ENCODE results near the gene RSF1.

The RSF1 gene

DNA sequence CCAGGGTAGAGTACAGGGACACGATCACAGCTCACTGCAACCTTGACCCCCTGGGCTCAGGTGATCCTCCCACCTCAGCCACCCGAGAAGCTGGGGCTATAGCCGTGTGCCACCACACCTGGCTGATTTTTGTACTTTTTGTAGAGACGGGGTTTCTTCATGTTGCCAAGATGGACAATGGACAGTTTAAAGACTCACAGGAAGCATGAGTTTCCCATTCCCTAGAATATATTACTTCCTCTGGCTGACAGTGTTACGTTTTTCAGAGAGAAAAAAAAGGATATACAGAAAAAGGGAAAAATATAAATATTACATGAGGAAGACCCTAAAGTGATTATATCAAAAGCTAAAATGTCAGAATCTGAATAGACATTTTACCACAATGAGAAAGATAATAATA is 72.3 kb downstream of the RSF1 start:
- no peak for DNase-seq (ENCODE audit: low read depth)

DNA sequence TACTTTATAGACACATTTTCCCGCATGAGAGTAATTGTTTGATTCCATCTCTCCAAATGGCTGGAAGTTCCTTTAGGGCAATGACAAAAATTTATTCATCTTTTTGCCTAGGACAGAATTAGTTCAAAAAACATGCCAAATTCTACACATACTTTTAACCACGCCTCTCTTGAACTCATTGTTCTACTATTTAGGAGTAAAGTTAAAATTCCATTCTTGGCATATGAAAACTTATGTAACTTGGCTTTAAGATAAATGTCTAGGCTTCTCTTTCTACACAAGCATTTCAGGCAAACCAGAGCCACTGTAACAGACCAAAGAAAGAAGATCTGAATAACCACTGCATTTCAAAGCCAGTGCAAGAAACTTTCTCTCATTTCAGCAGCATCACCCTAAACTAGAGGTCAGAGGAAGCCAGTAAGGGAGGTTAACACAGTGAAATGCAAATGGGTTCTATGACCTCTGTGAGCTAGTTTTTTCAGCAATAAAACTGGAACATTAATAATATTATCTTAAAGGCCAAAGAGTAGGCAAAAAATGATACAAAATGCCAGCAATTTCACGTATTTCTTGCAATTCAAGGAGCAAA is 73.0 kb downstream of the RSF1 start:
- DNase-seq (ENCODE audit: low read depth): no peak

DNA sequence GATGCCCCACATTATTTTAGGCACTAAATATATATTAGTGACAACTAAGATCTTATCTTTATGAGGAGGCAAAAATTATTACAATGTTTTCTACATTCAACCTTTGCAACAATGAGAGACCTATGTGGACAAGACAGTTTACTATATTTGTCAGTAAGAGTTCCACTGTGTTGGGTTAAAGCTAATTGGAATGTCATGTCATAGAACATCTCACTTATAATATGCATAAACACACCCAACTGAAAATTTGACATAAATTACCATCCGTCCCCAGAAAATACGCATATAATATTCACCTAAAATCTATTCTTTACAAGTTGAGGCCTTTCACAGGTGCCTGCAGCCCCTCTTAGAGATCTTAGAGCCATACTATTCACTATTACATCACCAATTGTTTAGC is 84.0 kb downstream of the RSF1 start:
- DNase-seq (ENCODE audit: low read depth): no peak

DNA sequence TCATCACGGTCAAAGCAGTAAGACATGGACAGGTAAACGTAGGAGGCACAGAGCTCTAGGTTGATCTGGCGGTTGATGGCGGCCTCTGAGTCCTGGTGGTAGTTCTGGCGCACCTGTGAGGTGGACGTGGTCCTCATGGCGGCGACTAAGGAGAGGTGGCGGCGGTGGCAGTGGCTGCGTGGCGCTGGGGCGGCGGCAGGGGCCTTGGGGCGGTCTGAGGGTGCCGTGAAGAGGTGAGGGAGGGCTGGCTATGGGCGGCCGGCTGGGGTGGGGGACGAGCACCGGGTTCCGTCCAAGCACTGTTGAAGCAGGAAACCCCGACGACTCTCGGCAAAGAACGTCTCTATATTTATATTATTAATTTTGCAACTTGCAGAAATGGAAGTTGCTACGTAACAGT is 85.6 kb downstream of the RSF1 start:
- DNase-seq (ENCODE audit: low read depth): no peak

DNA sequence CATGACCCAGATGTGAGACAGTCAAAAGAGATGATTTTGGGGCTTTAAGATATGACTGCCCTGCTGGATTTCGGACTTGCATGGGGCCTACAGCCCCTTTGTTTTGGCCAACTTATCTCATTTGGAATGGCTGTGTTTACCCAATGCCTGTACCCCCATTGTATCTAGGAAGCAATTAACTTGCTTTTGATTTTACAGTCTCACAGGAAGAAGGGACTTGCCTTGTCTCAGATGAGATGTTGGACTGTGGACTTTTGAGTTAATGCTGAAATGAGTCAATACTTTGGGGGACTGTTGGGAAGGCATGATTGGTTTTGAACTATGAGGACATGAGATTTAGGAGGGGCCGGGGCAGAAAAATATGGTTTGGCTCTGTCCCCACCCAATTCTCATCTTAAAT is 88.4 kb downstream of the RSF1 start:
- no peak for DNase-seq (ENCODE audit: low read depth)

DNA sequence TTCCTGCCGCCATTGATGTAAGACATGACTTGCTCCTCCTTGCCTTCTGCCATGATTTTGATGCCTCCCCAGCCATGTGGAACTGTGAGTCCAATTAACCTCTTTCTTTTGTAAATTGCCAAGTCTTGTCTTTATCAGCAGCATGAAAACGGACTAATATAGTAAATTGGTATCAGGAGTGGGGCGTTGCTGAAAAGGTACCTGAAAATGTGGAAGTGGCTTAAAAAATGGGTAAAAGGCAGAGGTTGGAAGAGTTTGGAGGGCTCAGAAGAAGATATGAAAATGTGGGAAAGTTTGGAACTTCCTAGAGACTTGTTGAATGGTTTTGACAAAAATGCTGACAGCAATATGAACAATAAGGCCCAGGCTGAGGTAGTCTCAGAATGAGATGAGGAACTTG is 89.7 kb downstream of the RSF1 start:
- DNase-seq (ENCODE audit: low read depth): no peak

DNA sequence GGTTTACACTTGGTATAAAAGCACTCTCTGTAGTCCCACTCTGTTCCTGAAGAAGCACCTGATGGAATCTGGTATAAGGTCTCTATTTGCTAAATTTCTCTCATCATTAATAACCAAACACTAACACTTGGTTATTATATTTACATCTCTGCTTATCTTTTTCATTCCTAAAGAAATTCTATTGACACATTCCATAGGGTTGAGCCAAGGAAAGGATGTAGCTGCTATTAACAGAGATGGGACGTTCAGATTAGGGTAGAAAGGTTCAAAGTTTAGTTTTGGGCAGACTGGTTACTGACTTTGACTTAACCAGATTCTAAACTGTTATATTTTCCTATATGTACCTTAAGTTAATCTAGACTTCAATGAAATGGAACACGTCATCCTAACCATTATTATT is 91.5 kb downstream of the RSF1 start:
- DNase-seq (ENCODE audit: low read depth): no peak

DNA sequence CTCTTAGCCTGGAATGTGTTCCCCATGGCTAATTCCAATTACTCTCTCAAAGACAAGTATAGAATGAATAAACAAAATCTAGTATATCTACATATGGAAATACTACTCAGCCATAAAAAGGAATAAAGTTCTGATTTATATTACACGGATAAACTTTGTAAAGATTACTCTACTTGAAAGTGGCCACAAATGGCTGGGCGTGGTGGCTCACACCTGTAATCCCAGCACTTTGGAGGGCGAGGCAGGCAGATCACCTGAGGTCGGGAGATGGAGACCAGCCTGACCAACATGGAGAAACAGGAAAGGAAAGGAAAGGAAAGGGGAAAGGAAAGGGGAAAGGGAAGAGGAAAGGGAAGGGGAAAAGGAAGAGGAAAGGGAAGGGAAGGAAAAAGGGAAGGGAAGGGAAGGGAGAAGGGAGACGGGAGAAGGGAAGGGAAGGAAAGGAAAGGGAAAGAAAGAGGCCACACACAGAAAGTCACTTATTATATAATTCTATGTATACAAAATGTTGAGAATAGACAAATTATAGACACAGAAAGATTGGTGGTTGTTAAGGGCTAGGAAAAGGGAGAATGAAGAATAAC is 92.2 kb downstream of the RSF1 start:
- DNase-seq (ENCODE audit: low read depth): no peak

DNA sequence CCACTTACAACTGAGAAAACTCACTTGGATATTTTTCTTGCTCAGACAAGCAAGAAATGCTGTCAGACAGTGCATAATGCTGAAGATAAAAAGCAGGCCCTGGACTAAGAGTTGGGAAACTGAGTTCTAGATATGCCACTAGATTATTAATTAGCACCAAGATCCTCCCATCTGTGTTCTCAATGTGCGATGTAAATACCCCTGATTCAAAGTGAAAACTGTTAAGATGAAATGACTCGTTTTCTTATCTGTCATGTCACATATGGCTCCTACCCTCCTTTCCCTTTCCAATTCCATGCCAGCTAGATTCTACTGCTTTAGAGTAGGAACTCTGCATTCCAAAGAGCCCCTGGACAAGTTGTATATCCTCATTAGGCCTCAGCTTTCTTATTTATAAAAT is 94.0 kb downstream of the RSF1 start:
- no peak for DNase-seq (ENCODE audit: low read depth)

DNA sequence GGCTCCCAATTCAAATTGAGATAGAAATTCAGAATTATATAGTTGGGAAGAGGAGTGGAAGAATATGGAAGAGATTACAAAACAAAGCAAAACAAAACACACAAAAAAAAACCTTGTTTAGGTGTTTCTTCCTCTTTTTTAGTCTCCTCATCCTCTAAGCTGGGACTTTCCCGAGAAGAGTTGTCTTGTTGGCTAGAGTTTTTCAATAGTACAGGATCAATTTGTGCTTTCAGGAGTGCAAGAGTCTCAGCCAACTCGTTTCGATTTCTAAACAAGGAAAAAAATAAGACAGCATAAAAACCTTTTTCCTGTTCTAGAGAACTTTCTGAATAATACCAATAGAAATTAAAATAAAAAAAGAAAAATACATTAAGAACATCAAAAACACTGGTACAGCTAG is 95.1 kb downstream of the RSF1 start:
- no peak for DNase-seq (ENCODE audit: low read depth)

DNA sequence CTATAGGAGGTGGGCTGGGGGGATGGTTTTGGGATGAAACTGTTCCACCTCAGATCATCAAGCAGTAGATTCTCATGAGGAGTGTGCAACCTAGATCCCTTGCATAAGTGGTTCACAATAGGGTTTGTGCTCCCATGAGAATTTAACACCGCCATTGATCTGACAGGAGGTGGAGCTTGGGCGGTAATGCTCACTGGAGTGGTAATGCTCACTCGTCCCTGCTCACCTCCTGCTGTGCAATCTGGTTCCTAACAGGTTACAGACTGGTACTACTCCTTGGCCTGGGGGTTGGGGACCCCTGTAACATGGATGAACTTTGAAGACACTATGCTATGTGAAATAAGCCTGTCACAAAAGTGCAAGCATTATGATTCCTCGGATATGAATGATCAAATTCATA is 95.9 kb downstream of the RSF1 start:
- no peak for DNase-seq (ENCODE audit: low read depth)

DNA sequence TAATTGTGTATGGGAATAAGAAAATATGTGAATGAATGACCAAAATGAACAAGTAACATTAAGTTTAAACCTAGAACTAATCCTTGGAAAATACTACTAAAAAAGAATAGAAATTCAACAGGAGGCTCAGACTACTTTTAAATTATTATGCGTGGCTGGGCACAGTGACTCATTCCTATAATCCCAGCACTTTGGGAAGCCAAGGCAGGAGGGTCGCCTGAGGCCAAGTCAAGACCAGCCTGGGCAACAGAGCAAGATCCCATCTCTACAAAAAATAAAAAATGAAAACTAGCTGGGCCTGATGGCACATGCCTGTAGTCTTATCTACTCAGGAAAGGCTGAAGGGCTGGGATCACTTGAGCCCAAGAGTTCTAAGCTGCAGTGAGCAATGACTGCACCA is 97.5 kb downstream of the RSF1 start:
- DNase-seq (ENCODE audit: low read depth): no peak

DNA sequence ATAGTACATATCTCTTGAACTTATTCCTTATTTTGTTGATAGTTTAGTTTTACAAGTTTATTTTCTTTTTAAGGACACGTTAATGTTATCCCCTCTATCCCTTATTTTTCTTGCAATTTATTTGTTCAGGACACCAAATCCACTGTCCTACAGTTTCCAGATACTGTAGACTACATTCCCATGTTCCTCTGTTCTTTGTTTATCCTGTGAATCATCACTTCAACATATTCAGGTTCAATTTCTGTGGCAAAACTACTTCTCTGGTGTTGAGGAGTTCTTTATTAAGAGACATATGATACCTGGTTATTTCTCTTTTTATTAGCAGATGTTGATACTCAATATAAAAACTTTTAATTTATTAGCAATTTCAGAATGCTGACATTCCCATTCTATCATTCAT is 110.2 kb downstream of the RSF1 start:
- peak; percentile 28 for DNase-seq (ENCODE audit: low read depth)

DNA sequence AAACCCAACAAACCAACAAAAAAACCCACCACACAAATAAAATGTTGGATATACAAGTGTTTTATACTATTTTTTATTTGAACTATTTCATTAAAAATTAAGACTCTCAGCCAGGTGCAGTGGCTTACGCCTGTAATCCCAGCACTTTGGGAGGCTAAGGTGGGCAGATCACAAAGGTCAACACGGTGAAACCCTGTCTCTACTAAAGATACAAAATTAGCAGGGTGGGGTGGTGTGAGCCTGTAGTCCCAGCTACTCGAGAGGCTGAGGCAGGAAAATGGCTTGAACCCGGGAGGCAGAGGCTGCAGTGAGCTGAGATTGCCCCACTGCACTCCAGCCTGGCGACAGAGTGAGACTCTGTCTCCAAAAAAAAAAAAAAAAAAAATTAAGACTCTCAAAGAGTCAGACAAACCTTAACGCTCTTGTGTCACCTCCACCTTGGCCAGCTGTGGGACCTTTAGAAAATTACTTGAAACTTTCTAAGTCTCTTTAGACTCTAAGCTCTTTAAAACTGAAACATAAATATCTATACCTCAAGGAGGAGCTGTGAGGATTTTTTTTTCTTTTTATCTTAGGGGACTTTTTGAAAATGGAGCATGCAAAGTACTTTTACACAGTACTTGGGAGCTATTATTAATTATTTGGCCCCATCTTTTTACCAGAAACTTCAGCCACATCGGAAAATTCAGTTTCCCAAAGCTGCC is 114.5 kb downstream of the RSF1 start:
- no peak for DNase-seq (ENCODE audit: low read depth)

DNA sequence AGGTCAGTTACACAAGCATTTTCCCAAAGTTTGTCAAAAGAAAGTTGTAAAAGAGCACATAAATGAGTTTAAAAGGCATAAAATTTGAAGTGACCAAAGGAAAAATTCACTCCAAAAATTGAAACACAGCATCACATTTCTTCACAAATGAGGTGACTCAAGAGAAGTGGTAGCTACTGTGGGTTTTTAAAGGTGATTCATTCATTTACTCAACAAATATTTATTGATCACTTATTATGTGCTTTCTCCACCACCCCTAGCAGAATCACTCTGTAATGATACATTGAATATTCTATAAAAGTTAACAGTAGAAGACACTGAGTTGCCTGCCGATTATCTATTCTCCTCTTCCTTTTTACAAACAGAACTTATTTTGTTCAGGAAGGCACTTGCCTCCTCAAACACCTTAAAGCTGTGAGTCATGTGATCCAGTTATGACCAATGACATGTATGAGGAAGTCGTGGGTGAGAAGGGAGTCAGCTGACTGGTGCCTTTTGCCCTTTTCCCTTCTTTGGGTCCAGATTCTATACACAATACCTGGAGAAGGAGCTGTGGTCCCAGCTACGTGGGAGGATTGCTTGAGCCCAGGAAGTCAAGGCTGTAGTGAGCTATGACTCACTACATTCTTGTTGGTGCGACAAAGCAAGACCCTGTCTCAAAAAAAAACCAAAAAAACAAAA is 115.2 kb downstream of the RSF1 start:
- DNase-seq (ENCODE audit: low read depth): peak; percentile 26

DNA sequence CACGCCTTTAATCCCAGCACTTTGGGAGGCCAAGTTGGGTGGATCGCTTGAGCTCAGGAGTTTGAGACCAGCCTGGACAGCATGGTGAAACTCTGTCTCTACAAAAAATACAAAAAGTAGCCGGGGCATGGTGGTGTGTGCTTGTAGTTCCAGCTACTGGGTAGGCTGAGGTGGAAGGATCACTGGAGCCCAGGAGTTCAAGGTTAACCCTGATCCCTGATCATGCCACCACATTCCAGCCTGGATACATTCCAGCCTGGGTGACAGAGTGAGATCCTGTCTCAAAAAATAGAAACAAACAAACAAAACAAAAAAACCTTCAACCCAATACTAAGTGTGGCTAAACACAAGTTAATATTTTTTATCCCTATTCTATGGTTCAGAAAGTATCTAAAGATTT is 116.5 kb downstream of the RSF1 start:
- no peak for DNase-seq (ENCODE audit: low read depth)

DNA sequence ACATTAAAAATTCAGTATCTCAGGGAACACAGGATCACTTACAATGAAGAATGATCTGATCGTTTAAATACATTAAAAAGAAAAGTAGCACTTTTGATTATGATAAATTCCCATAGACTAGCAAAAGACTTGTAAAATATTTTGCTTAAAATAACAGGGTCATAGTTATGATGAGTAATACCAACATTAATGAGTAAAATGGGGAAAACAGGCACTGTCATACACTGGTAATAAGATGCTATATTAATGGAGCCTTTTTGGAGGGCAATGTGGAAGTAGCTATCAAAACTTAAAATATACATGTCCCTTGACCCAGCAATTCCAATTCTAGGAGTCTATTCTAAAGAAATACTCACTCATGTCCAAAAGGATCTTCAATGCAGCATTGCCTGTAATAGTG is 121.1 kb downstream of the RSF1 start:
- DNase-seq (ENCODE audit: low read depth): no peak

DNA sequence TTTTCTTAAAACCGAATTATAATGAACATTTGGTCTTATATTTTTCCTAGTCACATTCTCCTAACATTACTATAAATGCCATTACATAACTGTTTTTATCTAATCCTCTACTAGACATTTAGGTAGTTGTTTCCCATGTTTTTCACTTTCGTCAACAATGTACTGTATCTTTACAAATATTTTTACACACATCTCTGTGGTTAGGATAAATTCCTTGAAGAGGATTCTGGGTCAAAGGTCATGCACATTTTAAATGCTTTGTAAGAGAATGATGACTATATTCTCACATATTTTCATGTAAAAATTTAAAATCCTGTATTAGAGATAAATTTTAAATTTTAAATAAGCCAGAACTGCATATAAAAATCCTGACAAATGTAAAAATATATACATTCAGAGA is 121.6 kb downstream of the RSF1 start:
- DNase-seq (ENCODE audit: low read depth): no peak

DNA sequence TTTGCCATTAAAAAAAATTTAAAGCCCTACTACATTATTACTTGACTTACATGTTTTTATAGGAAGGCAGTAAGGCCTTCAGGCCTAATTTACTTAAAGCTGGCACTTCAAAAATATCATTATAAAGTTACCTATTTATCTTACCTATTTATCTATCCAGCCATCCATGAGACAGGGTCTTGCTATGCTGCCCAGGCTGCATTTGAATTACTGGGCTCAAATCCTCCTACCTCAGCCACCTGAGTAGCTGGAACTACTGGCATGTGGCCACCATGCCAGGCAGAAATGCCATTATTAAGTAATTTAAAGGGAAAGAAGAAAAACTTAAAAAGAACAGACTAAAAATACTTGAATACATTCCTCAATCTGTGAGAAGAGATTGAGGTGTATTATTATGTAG is 122.7 kb downstream of the RSF1 start:
- DNase-seq (ENCODE audit: low read depth): no peak

DNA sequence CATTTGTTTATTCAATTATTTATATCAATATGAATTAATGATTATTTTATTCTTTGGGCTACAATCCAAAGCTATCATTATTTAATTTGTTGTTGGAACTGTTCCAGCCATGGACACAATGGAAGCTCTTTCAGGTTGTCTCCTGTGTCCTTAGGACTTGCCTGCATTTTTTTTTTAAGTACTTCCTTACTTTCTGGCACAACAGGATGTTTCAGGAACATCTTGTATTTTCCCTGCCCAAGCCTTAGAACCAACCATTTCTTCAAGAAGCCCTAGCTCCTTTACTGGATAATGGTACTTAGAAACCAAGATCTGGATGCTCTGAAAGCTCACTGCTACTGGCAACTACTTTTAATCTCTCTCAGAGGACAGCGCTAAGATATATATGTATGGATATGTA is 125.1 kb downstream of the RSF1 start:
- no peak for DNase-seq (ENCODE audit: low read depth)

DNA sequence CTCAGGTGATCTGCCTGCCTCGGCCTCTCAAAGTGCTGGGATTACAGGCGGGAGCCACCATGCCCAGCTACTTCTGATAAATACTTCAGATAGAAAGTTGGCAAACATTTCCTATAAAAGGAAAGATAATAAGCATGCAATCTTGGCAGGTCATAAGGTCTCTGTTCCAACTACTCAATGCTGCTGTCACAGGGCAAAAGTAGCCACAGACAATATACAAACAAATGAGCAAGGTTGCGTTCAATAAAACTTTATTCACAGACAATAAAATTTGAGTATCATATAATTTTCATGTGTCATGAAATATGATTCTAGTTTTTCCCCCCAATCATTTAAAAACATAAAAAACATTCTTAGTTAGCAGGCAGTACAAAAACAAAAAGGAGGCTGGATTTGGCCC is 129.9 kb downstream of the RSF1 start:
- DNase-seq (ENCODE audit: low read depth): no peak

DNA sequence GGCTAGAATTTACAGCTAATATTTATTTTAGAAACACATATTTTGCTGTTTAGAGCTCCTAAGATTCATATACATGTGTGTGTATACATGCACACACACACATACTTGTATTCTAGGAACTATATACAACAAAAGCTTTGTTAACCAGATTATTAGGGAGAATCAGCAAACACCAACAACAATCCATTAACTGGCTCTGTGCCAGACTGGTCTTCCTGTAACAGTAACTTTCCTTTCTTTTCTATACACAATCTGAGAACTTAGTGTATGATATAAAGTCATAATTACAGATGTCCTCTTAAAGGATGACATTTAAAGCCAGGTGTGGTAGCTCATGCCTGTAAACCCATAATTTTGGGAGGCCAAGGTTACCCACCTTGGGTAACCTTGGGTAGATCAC is 133.4 kb downstream of the RSF1 start:
- DNase-seq (ENCODE audit: low read depth): no peak

DNA sequence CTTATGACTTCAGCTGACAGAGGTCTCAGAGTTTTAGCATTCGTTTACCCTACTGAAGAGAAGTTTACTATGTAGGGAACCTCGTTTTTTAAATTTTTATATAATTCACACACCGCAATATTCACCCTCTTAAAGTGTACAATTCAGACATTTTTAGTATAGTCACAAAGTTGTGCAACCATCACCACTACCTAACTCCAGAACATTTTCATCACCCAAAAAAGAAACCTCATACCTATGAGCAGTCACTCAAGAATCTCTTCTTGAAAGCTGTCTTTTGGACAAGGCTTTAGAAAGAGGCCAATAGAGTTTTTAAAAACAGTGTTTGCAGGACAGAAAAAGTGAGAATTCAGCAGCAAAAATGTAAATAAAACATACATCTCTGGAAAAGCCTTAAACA is 143.4 kb downstream of the RSF1 start:
- DNase-seq (ENCODE audit: low read depth): no peak

Data from non-pigmented ciliary epithelial cell (primary cell).